Measurements from ENCODE around the gene ERP27.

Gene ERP27

GRCh38 chr12:14874882-14875281, 63.5 kb downstream of the ERP27 start:
- no peak overlapping the region for H3K4me3 ChIP-seq (ENCODE audit: low read length)
- no peaks in the 10 kb centered on the region for H3K27me3 ChIP-seq (ENCODE audit: insufficient read depth, low read length)
- no peaks in the 10 kb centered on the region for H3K36me3 ChIP-seq (ENCODE audit: insufficient read depth, low read depth, low read length)
- H3K27ac ChIP-seq (ENCODE audit: low read length): no peak overlapping the region
- no peaks in the 10 kb centered on the region for H3K9me3 ChIP-seq (ENCODE audit: insufficient read depth, low read depth, low read length)
- no peak overlapping the region for H3K9ac ChIP-seq (ENCODE audit: low read depth, low read length)
- no peaks in the 10 kb centered on the region for H3K4me1 ChIP-seq (ENCODE audit: insufficient read depth, low read length)

GRCh38 chr12:14873440-14874185, 64.7 kb downstream of the ERP27 start:
- Histone ChIP-seq H3K27ac (ENCODE audit: low read length) (no peak overlapping the region), H3K4me1 (ENCODE audit: insufficient read depth, low read length) (no peaks in the 10 kb centered on the region), H3K9ac (ENCODE audit: low read depth, low read length) (no peak overlapping the region), H3K9me3 (ENCODE audit: insufficient read depth, low read depth, low read length) (no peaks in the 10 kb centered on the region; the same call in 1 of the 2 replicates), H3K36me3 (ENCODE audit: insufficient read depth, low read depth, low read length) (no peaks in the 10 kb centered on the region), H3K4me3 (ENCODE audit: low read length) (no peak overlapping the region), H3K27me3 (ENCODE audit: insufficient read depth, low read length) (no peaks in the 10 kb centered on the region)

- no peak overlapping the region for H3K4me3 ChIP-seq (ENCODE audit: low read length)
- no peaks in the 10 kb centered on the region for H3K36me3 ChIP-seq (ENCODE audit: insufficient read depth, low read depth, low read length)
- H3K9ac ChIP-seq (ENCODE audit: low read depth, low read length): no peak overlapping the region
- H3K4me1 ChIP-seq (ENCODE audit: insufficient read depth, low read length): no peaks in the 10 kb centered on the region
- no peak overlapping the region for H3K27ac ChIP-seq (ENCODE audit: low read length)
- no peaks in the 10 kb centered on the region for H3K27me3 ChIP-seq (ENCODE audit: insufficient read depth, low read length)
- peaks cover 16% of the 10 kb centered on the region for H3K9me3 ChIP-seq (ENCODE audit: insufficient read depth, low read depth, low read length)
Measured at GRCh38 chr12:14871886-14872285, 66.5 kb downstream of the ERP27 start.

GRCh38 chr12:14871247-14871646, 67.1 kb downstream of the ERP27 start:
- Histone ChIP-seq H3K4me1 (ENCODE audit: insufficient read depth, low read length) (no peaks in the 10 kb centered on the region), H3K4me3 (ENCODE audit: low read length) (no peak overlapping the region), H3K27ac (ENCODE audit: low read length) (no peak overlapping the region), H3K36me3 (ENCODE audit: insufficient read depth, low read depth, low read length) (no peaks in the 10 kb centered on the region), H3K9me3 (ENCODE audit: insufficient read depth, low read depth, low read length) (peaks cover 22% of the 10 kb centered on the region), H3K9ac (ENCODE audit: low read depth, low read length) (no peak overlapping the region), H3K27me3 (ENCODE audit: insufficient read depth, low read length) (no peaks in the 10 kb centered on the region)

GRCh38 chr12:14868916-14869506, 69.3 kb downstream of the ERP27 start:
- no peak overlapping the region for H3K9ac ChIP-seq (ENCODE audit: low read depth, low read length)
- H3K4me1 ChIP-seq (ENCODE audit: insufficient read depth, low read length): no peaks in the 10 kb centered on the region
- no peaks in the 10 kb centered on the region for H3K27me3 ChIP-seq (ENCODE audit: insufficient read depth, low read length)
- H3K36me3 ChIP-seq (ENCODE audit: insufficient read depth, low read depth, low read length): no peaks in the 10 kb centered on the region
- peaks cover 22% of the 10 kb centered on the region for H3K9me3 ChIP-seq (ENCODE audit: insufficient read depth, low read depth, low read length)
- no peak overlapping the region for H3K27ac ChIP-seq (ENCODE audit: low read length)
- no peak overlapping the region for H3K4me3 ChIP-seq (ENCODE audit: low read length)

All from iPS-20b (cell line).